SH-SY5Y (cell line): Measurements from ENCODE around the gene GNG13.

Experiments used
- GATA2 ChIP-seq: IDR thresholded peaks from 2 replicates; pipeline ENCODE4 v1.6.1; 2011; ENCODE audit warnings: mild to moderate bottlenecking, low read depth, low read length
- GATA3 ChIP-seq: IDR thresholded peaks from 2 replicates; pipeline ENCODE4 v1.6.1; 2011; ENCODE audit warnings: low read depth, mild to moderate bottlenecking, low read length, moderate library complexity

GNG13 gene

DNA sequence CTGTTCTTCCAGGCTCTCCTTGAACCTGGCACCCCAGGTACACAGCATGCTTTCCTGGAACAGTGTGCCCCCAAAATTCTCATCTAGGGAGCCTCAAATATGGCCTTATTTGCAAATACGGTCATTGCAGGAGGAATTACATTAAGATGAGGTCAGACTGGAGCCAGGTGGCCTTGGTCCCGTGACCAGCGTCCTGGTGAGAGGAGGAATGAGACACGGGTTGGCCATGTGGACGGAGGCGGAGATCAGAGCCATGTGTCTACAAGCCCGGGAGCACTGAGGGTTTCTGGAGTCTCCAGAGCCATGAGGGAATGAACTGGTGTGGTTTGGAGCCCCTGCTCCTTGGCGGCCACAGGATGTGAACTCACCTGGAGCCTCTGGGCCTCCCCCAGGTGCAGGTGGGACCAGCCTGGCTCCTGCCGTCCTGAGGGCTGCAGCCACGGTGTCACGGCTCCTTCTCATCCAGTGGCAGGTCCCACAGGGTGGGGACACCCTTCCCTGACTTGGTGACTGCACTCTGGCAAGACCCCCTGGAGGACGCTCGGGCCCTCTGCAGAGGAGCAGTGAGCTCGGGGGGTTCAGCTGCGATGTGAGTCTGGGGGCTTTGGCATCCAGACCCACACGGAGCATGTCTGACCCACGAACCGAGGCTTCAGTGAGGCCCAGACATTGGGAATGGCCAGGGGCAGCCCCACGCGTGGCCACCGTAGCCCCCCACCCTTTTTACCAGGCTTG, 21.8 kb upstream of the GNG13 start:
- no peak for TF ChIP-seq GATA3
- no peak for TF ChIP-seq GATA2

- TF ChIP-seq GATA3 (no peak), GATA2 (no peak)
Observed at GRCh38 chr16:821751-822150, 21.2 kb upstream of the GNG13 start.

- no peak for TF ChIP-seq GATA2
- TF ChIP-seq GATA3, result no peak
Observed at GRCh38 chr16:820748-821147, 20.2 kb upstream of the GNG13 start.

DNA sequence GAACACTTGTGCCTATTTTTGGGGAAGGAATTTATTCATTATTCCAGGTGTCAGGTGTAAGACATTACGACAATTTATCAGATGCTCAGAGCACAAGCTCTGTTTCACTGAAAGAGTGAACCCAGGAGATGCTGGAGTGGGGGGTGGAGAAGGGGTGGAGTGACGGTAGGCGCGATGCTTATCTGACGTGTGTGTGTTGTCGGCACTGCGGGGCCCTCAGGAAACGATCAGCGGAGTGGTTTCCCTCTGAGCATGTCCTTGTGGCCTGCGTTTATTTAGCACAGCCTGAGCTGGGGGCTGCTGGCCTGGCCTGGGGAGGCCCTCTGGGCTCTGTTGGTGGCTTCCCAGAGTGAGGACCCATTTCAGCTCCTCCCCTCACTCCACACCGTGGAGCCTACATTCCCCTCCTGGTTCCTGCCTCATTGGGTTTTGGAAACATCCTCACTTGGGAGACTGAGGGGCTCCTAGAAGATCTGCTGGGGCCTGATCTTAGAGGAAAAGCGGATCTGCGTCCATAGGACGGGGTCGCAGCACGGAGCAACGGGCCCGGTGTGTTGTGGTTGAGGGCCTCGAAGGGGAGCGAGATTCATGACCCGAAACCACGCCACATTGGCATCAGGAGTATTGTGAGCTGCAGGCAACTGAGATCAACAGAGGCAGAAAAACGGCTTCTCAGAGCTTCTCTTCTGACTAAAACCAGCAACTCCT, 19.0 kb upstream of the GNG13 start:
- TF ChIP-seq GATA3 (no peak), GATA2 (no peak)

DNA sequence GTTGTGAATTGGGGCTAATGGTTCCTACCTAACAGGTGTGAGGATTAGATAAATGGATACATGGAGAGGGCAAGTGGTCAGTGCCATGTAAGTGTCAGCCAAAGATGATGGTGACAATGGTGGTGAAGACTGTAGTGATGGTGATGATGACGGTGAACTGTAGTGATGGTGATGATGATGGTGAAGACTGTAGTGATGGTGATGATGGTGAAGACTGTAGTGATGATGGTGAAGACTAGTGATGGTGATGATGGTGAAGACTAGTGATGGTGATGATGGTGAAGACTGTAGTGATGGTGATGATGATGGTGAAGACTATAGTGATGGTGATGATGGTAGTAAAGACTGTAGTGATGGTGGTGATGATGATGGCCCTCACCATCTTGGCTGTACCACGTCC, 18.1 kb upstream of the GNG13 start:
- TF ChIP-seq GATA2, result no peak
- no peak for TF ChIP-seq GATA3

DNA sequence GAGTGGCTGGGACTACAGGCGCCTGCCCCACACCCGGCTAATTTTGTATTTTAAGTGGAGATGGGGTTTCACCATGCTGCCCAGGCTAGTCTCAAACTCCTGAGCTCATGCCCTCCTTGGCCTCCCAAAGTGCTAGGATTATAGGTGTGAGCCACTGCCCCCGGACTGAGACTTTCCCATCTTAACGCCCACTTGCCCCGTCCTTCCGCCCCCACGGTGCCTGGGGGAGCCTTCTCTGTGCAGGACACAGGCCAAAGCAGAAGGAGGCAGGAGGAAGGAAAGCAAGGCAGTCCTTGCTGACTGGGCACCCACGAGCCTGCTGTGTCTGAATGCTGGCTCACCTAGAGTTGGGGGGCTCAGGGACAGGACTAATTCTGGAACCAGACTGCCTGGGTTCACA, 17.6 kb upstream of the GNG13 start:
- TF ChIP-seq GATA3, result no peak
- TF ChIP-seq GATA2, result no peak

- TF ChIP-seq GATA3, result no peak
- no peak for TF ChIP-seq GATA2
Observed at GRCh38 chr16:817001-817906, 16.7 kb upstream of the GNG13 start.

DNA sequence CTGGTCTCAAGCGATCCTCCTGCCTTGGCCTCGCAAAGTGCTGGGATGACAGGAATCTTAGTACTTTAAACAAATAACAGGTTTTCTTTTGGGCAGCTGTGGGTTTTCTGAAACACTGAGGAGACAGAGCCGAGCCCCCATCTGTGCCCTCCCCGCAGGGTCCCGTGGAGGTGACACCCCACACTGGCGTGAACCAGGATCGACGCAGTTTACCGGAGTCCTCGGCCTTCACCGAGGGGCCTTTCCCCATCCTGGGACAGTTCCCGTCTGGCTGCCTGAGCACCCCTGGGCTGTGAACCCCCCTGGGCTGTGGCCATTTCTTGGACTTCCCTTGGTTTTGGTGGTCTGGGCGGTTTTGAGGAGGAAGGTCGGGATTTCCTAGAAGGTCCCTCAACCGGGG, 15.3 kb upstream of the GNG13 start:
- TF ChIP-seq GATA3 (no peak), GATA2 (no peak)

GRCh38 chr16:814974-815373, 14.4 kb upstream of the GNG13 start:
- no peak for TF ChIP-seq GATA3
- no peak for TF ChIP-seq GATA2

GRCh38 chr16:813916-814412, 13.4 kb upstream of the GNG13 start:
- TF ChIP-seq GATA3 (no peak), GATA2 (no peak)

DNA sequence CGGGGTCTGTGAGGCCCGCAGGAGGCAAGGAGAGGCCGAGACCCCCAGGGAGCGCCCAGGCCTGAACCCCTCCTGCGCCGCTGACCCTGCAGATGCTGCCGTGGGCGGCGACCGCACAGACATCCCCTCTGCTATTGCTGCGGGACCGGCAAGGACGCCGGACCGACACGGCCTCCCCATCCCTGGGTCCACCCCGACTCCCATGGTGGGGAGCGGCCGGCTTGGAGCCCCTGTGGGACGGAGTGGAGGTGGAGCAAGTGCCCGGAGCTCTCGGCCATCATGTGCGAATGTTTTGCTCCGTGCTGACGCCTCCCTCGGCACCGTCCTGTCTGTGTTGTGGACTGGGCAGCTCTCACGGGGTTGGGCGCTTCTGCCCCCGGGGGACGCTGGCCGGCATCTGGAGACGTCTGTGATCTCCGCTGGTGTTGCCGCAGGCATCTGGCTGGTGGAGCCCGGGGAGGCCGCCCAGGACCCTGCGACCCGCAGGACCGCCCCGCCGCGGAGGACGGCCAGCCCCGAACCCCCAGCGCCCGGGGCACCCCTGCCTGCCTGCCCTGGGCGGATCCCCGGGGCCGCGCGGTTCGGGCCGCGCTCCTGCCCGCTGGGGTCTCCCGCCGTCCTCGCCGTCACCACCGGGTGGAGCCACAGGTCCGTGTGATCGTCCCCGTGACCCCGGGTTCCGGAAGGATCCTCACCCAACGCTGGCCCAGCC, 12.8 kb upstream of the GNG13 start:
- no peak for TF ChIP-seq GATA2
- TF ChIP-seq GATA3, result no peak

- TF ChIP-seq GATA3 (no peak), GATA2 (no peak)
Observed at GRCh38 chr16:808085-808386, 7.5 kb upstream of the GNG13 start.

DNA sequence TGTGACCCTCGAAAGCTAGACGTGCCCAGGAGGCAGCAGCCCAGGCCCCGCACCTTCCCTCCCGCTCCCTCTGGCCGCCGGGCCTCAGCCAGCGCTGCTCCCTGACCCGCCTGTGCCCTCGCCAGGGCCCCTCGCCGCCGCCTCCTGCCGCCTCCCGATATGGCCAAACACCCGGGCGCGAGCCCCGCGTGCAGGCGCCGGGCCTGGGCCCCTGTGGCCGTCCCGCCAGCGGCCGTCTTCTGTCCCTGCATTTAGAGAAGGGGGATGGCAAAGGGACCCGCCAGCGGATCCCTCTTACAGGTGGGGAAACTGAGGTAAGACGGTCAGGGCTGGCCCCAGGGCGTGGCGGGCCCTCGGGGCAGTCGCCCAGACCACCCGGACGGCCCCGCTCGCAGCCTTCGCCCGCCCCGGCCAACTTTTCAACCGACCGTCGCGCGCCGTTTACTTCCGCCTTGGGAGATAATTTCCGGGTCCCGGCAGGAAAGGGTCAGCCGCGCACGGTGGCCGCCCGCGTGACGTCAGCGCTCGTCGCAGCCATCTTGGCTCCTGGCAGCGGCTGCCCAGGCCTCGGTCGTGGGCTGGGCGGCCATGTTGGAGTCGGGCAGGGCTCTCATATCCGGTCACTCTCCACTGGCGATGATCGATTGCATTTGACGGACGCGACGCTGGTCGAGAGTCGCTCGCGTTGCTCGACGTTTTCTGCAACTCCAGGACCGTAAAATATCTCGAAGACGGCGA, 7.0 kb upstream of the GNG13 start:
- TF ChIP-seq GATA2 (no peak), GATA3 (no peak)
